Suppressor macrophage treated with lipopolysaccharide for 4 hours (primary cell): ENCODE data around the gene CCND1.
A peak's percentile ranks its signal among the peaks of the same experiment; 100 is the strongest.

ENCODE experiments used
- DNase-seq: peaks from one replicate; pipeline ENCODE4 v3.0.0-alpha.2; 2020

CCND1 gene

GRCh38 chr11:69641681-69642548, 959 bp downstream of the CCND1 start:
- no peak for DNase-seq

- DNase-seq: peak; percentile 59
Measured at GRCh38 chr11:69642549-69642912, 1.6 kb downstream of the CCND1 start.

GRCh38 chr11:69642913-69643632, 2.1 kb downstream of the CCND1 start:
- DNase-seq: peak; percentile 89

DNA sequence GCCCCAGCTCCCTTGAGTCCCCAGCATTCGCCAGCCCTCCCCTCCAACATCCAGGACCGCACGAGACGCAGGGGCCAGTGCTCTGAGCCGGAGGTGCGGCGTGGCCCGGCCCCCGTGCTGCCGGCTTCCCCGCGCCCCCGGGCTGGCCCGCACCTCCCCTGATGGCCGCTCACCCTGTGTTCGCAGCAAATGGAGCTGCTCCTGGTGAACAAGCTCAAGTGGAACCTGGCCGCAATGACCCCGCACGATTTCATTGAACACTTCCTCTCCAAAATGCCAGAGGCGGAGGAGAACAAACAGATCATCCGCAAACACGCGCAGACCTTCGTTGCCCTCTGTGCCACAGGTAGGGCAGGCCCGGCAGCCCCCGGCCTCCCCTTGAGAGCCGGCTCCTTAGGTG, 2.7 kb downstream of the CCND1 start:
- DNase-seq: no peak

- no peak for DNase-seq
Measured at GRCh38 chr11:69644071-69644961, 3.4 kb downstream of the CCND1 start.

DNA sequence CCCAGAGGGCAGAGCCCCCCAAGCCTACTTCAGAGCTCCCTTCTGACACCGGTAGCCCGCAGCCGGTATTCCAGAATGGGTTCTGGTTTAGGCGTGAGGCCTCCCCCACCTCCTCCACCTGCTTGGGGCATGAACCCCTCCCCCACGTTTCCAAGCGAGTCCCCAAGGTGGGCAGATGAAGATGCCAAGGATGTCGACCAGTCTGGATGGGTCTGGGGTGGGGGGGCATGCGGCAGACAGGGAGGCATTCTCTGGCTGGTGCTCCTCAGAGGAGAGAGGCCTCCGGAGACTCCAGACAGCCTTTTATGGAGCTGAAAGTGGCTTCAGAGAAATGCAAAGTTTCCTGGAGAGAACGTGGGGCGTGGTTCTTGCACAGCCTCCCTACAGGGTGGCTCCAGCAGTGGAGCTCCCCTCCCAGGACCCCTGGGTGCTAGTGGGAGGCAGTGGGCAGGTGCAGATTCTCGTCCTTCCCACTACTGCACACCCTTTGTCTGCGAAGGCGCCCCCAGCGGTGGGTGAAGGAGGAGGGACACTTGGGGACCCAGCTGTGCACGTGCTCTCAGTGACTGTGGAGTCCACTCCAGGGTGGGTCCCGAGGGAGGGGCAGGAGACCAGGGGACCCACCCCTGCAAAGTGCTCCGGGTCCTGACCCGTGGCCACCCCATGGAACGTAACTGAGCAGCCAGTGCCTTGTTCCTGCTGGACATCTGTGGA, 4.2 kb downstream of the CCND1 start:
- no peak for DNase-seq

- DNase-seq: no peak
Measured at GRCh38 chr11:69645801-69646492, 5.0 kb downstream of the CCND1 start.

- DNase-seq: no peak
Measured at GRCh38 chr11:69646493-69647389, 5.8 kb downstream of the CCND1 start.

GRCh38 chr11:69647390-69647748, 6.4 kb downstream of the CCND1 start:
- no peak for DNase-seq

DNA sequence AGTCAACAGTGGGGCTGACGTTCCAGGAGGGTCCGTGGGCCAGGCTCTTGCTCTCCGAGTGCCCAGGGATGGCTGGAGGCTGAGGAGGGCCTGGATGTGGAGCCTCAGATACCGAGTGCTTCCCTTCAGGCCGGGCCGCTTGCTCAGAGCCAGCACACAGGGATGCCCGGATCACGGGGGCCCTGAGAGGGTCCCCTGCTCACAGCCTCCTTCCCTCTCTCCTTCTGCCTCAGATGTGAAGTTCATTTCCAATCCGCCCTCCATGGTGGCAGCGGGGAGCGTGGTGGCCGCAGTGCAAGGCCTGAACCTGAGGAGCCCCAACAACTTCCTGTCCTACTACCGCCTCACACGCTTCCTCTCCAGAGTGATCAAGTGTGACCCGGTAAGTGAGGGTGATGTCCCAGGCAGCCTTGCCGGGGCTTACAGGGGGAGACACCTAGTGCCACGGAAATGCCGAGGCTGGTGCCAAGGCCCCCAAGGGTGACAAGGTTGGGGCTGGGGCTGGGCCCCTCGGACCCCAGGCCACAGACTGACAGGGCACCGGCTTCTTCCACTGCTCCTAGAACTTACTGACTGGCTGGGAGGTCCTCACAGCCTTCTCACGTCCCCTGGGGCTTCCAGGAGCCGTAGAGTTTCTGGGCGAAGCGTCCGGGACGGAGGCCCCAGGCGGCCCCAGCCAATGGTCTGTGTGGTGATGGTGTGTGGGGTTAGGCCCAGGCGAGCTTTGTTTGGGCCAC, 7.0 kb downstream of the CCND1 start:
- DNase-seq: no peak

DNA sequence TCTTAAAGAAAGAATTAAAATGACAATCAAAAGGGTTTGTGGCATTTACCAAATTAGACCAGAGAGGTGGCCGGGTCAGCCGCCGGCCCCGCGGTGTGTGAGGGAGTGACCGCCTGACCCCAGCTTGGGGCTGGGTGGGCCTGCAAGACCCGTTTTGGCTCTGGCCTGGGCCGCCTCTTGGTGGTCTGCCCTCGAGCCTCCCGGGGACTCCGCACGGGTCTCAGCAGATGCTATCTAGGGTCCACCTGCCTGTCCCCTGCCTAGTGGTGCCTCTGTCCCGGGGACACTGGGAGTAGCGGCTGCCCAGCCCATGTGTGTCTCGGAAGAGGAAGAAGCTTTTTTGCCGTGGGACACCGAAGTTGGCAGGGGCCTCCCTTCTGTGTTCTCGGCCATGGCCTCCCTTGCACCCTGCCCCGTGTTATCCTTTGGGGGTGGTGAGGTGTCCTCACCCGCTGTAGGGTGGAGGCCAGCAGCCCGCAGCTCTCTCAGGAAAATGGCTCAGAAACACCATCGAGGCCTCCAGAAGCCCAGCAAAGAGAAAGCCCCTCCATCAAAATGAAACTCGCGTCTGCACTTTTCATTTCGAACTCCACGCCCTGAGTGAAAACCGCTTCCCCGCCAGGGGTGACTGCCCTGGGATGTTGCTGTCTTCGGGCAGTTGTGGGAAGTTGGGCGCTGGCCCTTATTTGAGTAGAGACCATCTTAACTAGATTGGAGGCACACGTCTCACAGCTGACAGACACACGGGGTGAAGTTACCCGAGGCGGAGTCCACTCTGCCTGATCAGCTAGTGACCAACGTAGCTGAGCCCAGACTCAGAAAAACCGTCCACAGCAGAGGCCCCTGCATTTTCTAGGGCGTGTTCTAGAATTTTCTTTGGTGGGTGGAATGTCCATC, 8.0 kb downstream of the CCND1 start:
- DNase-seq: no peak

DNA sequence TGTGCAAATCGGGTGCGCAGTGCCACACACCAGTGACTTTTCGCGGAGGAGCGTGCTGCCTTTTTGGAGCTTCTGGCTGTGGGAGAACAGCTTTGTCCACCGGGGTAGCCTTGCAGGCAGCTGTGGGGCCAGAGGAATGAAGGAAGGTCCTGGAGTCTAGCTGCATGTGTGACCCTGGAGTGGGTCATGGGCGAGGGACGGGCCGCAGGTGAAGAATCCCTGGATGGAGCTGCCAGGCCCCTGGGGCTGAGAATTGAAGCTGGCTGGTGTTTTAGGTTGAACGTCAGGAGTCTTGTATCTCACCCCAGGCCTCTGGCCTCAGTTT, 8.6 kb downstream of the CCND1 start:
- DNase-seq: no peak

- no peak for DNase-seq
Measured at GRCh38 chr11:69650081-69650831, 9.3 kb downstream of the CCND1 start.

GRCh38 chr11:69650832-69651344, 9.9 kb downstream of the CCND1 start:
- DNase-seq: no peak

DNA sequence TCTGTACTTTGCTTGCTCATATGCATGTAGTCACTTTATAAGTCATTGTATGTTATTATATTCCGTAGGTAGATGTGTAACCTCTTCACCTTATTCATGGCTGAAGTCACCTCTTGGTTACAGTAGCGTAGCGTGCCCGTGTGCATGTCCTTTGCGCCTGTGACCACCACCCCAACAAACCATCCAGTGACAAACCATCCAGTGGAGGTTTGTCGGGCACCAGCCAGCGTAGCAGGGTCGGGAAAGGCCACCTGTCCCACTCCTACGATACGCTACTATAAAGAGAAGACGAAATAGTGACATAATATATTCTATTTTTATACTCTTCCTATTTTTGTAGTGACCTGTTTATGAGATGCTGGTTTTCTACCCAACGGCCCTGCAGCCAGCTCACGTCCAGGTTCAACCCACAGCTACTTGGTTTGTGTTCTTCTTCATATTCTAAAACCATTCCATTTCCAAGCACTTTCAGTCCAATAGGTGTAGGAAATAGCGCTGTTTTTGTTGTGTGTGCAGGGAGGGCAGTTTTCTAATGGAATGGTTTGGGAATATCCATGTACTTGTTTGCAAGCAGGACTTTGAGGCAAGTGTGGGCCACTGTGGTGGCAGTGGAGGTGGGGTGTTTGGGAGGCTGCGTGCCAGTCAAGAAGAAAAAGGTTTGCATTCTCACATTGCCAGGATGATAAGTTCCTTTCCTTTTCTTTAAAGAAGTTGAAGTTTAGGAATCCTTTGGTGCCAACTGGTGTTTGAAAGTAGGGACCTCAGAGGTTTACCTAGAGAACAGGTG, 11.1 kb downstream of the CCND1 start:
- no peak for DNase-seq

DNA sequence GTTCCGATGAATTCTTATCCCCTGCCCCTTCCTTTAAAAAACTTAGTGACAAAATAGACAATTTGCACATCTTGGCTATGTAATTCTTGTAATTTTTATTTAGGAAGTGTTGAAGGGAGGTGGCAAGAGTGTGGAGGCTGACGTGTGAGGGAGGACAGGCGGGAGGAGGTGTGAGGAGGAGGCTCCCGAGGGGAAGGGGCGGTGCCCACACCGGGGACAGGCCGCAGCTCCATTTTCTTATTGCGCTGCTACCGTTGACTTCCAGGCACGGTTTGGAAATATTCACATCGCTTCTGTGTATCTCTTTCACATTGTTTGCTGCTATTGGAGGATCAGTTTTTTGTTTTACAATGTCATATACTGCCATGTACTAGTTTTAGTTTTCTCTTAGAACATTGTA, 12.0 kb downstream of the CCND1 start:
- no peak for DNase-seq

DNA sequence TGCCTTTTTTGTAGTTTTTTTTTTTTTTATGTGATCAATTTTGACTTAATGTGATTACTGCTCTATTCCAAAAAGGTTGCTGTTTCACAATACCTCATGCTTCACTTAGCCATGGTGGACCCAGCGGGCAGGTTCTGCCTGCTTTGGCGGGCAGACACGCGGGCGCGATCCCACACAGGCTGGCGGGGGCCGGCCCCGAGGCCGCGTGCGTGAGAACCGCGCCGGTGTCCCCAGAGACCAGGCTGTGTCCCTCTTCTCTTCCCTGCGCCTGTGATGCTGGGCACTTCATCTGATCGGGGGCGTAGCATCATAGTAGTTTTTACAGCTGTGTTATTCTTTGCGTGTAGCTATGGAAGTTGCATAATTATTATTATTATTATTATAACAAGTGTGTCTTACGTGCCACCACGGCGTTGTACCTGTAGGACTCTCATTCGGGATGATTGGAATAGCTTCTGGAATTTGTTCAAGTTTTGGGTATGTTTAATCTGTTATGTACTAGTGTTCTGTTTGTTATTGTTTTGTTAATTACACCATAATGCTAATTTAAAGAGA, 12.5 kb downstream of the CCND1 start:
- DNase-seq: no peak
